ENCODE results near the gene COG2. TPM values are rescaled to one million over a fixed set of nuclear protein-coding genes. Genes with fewer than 3 reads are reported as not detected.

Gene COG2
- total RNA-seq, 4 donors from 2014 or later, result 21.9 to 34.4 (median 23.8) TPM

DNA sequence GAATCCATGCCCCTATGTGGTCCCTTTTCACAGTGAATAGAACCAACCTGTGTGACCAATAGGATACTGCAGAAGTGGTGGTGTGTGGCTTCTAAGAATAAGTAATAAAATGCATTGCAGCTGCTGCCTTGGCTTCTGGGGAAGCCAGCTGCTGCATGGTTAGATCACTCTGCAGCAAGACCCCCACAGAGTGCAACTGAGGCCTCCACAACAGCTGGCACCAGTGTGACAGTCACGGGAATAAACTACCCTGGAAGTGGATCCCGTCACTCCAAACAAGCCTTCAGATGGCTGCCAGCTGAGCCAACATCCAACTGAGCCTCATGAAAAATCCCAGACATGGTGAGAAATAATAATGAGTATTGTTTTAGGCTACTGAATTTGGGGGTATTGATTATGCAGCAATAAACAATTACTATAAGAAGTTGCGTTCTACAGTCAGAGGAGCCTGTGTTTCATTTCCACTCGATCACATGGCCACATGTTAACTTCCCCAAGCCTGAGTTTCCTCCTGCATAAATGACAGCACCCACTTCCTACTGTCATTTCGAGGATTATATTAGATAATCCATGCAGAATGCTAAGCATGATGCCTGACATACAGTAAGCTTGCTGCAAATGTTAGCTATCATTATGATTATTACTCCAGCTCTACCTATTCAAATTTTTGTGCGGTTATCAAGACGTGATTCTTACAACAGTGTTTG is 20.8 kb upstream of the COG2 start:
- WGBS, result 51% methylated on average over 6 of the region's 7 CpGs

GRCh38 chr1:230622151-230622550 is 20.1 kb upstream of the COG2 start:
- H3K27ac ChIP-seq, result no peak overlapping the region
- DNase-seq (ENCODE audit: low spot score in 2 of 2), result no peak
- H3K9me3 ChIP-seq, result no peaks in the 10 kb centered on the region
- H3K4me3 ChIP-seq, result no peak overlapping the region
- H3K4me1 ChIP-seq, result no peaks in the 10 kb centered on the region
- TF ChIP-seq POLR2A (IDR thresholded peaks at IDR 0.05) (no peak), POLR2AphosphoS5 (IDR thresholded peaks at IDR 0.05) (no peak), EP300 (IDR thresholded peaks at IDR 0.05) (no peak)
- TF ChIP-seq, protein P1, sequence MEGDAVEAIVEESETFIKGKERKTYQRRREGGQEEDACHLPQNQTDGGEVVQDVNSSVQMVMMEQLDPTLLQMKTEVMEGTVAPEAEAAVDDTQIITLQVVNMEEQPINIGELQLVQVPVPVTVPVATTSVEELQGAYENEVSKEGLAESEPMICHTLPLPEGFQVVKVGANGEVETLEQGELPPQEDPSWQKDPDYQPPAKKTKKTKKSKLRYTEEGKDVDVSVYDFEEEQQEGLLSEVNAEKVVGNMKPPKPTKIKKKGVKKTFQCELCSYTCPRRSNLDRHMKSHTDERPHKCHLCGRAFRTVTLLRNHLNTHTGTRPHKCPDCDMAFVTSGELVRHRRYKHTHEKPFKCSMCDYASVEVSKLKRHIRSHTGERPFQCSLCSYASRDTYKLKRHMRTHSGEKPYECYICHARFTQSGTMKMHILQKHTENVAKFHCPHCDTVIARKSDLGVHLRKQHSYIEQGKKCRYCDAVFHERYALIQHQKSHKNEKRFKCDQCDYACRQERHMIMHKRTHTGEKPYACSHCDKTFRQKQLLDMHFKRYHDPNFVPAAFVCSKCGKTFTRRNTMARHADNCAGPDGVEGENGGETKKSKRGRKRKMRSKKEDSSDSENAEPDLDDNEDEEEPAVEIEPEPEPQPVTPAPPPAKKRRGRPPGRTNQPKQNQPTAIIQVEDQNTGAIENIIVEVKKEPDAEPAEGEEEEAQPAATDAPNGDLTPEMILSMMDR (IDR thresholded peaks at IDR 0.05), result no peak
- no peaks in the 10 kb centered on the region for H3K27me3 ChIP-seq
- no peaks in the 10 kb centered on the region for H3K36me3 ChIP-seq
- WGBS, result 72% methylated on average over 4 of the region's 4 CpGs

More for the DNA sequence above, 20.8 kb upstream of the COG2 start:
- Histone ChIP-seq H3K27me3 (no peaks in the 10 kb centered on the region), H3K27ac (no peak overlapping the region), H3K9me3 (no peaks in the 10 kb centered on the region), H3K36me3 (no peaks in the 10 kb centered on the region), H3K4me3 (no peak overlapping the region), H3K4me1 (no peaks in the 10 kb centered on the region)
- DNase-seq (ENCODE audit: low spot score in 2 of 2), result no peak
- no peak for TF ChIP-seq POLR2A (IDR thresholded peaks at IDR 0.05)

DNA sequence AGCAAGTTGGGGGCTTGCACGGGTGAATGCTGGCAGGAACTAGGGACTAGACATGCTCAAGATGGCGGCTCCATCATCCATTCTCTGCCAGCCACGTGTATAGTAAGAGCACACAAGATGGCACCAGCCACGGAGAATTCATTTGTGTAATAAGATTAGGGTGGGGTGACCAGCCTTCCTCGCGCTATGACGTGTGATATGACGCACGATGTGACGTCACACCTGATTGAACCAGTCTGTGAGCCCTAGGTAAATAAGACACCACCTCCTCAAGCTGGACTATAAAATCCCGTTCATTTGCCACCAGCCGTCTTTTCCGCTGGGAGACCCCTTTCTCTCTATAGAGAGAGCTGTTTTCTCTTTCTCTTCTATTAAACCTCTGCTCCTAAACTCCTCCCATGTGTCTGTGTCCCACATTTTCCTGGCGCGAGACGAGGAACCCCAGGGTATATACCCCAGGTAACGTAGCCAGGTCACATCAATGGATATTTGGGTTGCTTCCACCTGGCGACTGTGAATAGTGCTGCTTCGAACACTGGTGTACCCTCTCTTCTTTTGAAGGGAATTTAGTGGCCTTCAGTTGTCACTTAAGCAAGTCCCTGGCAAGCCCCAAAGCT is 18.1 kb upstream of the COG2 start:
- no peak overlapping the region for H3K4me3 ChIP-seq
- H3K27me3 ChIP-seq, result no peaks in the 10 kb centered on the region
- H3K4me1 ChIP-seq, result no peaks in the 10 kb centered on the region
- no peaks in the 10 kb centered on the region for H3K9me3 ChIP-seq
- H3K27ac ChIP-seq, result no peak overlapping the region
- no peak for DNase-seq (ENCODE audit: low spot score in 2 of 2)
- TF ChIP-seq, protein P1 (IDR thresholded peaks at IDR 0.05), result no peak
- no peak for TF ChIP-seq POLR2AphosphoS5 (IDR thresholded peaks at IDR 0.05)
- TF ChIP-seq POLR2A (IDR thresholded peaks at IDR 0.05), result no peak
- TF ChIP-seq EP300 (IDR thresholded peaks at IDR 0.05), result no peak
- H3K36me3 ChIP-seq, result no peaks in the 10 kb centered on the region
- 91% methylated on average over 19 of the region's 19 CpGs for WGBS

DNA sequence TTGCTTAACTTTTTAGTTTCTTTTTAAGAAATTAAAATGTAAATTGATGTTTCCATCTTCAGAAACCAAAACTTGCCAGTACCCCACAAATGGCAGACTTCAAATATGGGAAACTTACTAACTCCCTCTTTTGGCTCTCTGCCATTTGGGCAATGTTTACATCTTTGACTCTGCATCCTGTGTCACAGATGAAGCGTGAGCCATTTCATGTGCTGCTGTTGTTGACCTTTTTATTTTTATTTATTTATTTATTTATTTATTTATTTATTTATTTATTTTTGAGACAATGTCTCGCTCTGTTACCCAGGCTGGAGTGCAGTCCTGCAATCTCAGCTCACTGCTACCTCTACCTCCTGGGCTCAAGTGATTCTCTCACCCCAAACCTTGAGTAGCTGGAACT is 16.0 kb upstream of the COG2 start:
- Histone ChIP-seq H3K36me3 (no peaks in the 10 kb centered on the region), H3K4me3 (no peak overlapping the region), H3K9me3 (no peaks in the 10 kb centered on the region), H3K27ac (no peak overlapping the region), H3K4me1 (no peaks in the 10 kb centered on the region), H3K27me3 (no peaks in the 10 kb centered on the region)
- TF ChIP-seq, protein P1 (IDR thresholded peaks at IDR 0.05), result no peak
- TF ChIP-seq EP300 (IDR thresholded peaks at IDR 0.05) (no peak), POLR2A (IDR thresholded peaks at IDR 0.05) (no peak), POLR2AphosphoS5 (IDR thresholded peaks at IDR 0.05) (no peak)
- 76% methylated on average over 2 of the region's 2 CpGs for WGBS
- DNase-seq (ENCODE audit: low spot score in 2 of 2), result no peak

- no peak overlapping the region for H3K27ac ChIP-seq
- H3K9me3 ChIP-seq, result no peaks in the 10 kb centered on the region
- H3K4me3 ChIP-seq, result no peak overlapping the region
- no peaks in the 10 kb centered on the region for H3K36me3 ChIP-seq
- H3K4me1 ChIP-seq, result no peaks in the 10 kb centered on the region
- TF ChIP-seq POLR2AphosphoS5 (IDR thresholded peaks at IDR 0.05) (no peak), EP300 (IDR thresholded peaks at IDR 0.05) (no peak), POLR2A (IDR thresholded peaks at IDR 0.05) (no peak)
- TF ChIP-seq, protein P1 (IDR thresholded peaks at IDR 0.05), result no peak
- no peaks in the 10 kb centered on the region for H3K27me3 ChIP-seq
- WGBS, result 77% methylated on average over 2 of the region's 2 CpGs
- DNase-seq (ENCODE audit: low spot score in 2 of 2), result no peak
Measured at GRCh38 chr1:230627767-230628166, 14.5 kb upstream of the COG2 start.
